GM19467 (cell line): ENCODE measurements around the gene LRSAM1.
"Not testable (repeated sequence)": the region's sequence is repeated elsewhere in the genome, so short reads cannot be mapped to it uniquely, and the experiment has no call there.

Experiments
- ATAC-seq: cut with Tn5 transposase; IDR thresholded peaks from one replicate; pipeline ENCODE4 v1.9.1; 2021; ENCODE audit warnings: mild to moderate bottlenecking, moderate library complexity; ENCODE audit not compliant: unreplicated experiment

LRSAM1 gene

GRCh38 chr9:127455324-127455992, 4.1 kb downstream of the LRSAM1 start:
- ATAC-seq, result no peak

GRCh38 chr9:127457191-127457878, 6.0 kb downstream of the LRSAM1 start:
- no peak for ATAC-seq

- no peak for ATAC-seq
Measured at GRCh38 chr9:127458921-127459320, 7.6 kb downstream of the LRSAM1 start.

GRCh38 chr9:127463382-127463781, 12.1 kb downstream of the LRSAM1 start:
- no peak for ATAC-seq

- no peak for ATAC-seq
Measured at GRCh38 chr9:127463911-127464310, 12.6 kb downstream of the LRSAM1 start.

- not testable (repeated sequence) for ATAC-seq
Measured at GRCh38 chr9:127466407-127466917, 15.2 kb downstream of the LRSAM1 start.

- no peak for ATAC-seq
Measured at GRCh38 chr9:127467621-127468020, 16.3 kb downstream of the LRSAM1 start.

GRCh38 chr9:127470662-127471061, 19.4 kb downstream of the LRSAM1 start:
- no peak for ATAC-seq

- no peak for ATAC-seq
Measured at GRCh38 chr9:127473501-127473900, 22.2 kb downstream of the LRSAM1 start.

GRCh38 chr9:127473932-127474331, 22.6 kb downstream of the LRSAM1 start:
- no peak for ATAC-seq

GRCh38 chr9:127474592-127474991, 23.3 kb downstream of the LRSAM1 start:
- no peak for ATAC-seq

GRCh38 chr9:127479507-127480081, 28.3 kb downstream of the LRSAM1 start:
- no peak for ATAC-seq

- ATAC-seq, result no peak
Measured at GRCh38 chr9:127482662-127483061, 31.4 kb downstream of the LRSAM1 start.

- ATAC-seq, result no peak
Measured at GRCh38 chr9:127485995-127486394, 34.7 kb downstream of the LRSAM1 start.

- ATAC-seq, result no peak
Measured at GRCh38 chr9:127488946-127489345, 37.6 kb downstream of the LRSAM1 start.

GRCh38 chr9:127489471-127490115, 38.3 kb downstream of the LRSAM1 start:
- no peak for ATAC-seq

GRCh38 chr9:127490535-127491230, 39.4 kb downstream of the LRSAM1 start:
- ATAC-seq, result no peak

GRCh38 chr9:127491516-127491915, 40.2 kb downstream of the LRSAM1 start:
- no peak for ATAC-seq

GRCh38 chr9:127492616-127493015, 41.3 kb downstream of the LRSAM1 start:
- no peak for ATAC-seq

GRCh38 chr9:127493592-127494303, 42.4 kb downstream of the LRSAM1 start:
- no peak for ATAC-seq
